ENCODE results near the gene MORN1.

GRCh38 chr1:2381741-2382620 is 9.4 kb downstream of the MORN1 start:
- TF ChIP-seq CTCF (IDR thresholded peaks at IDR 0.05) = peak; percentile 84 to 97 (median 90)
- no peak for TF ChIP-seq POLR2A (IDR thresholded peaks at IDR 0.05)
